Measurements from ENCODE around the gene KIAA0513. TPM values are rescaled to one million over a fixed set of nuclear protein-coding genes. Genes with fewer than 3 reads are reported as not detected.

The KIAA0513 gene
- total RNA-seq, result 1 to 10 TPM; 9.7 to 9.8 TPM

- peak within 1 kb of the TSS; percentile 87 for H3K4me3 Mint-ChIP-seq
- no peaks in the 10 kb centered on the region for H3K36me3 Mint-ChIP-seq (ENCODE audit: low read depth)
- DNase-seq, result peak; percentile 95
- CTCF ChIA-PET, result interaction anchor here (0.9 to 3.7 kb wide), 8 partner anchors 12 to 73 kb away, joined by 3 to 20 read pairs (median 6); partner anchors contain the start of gene ZDHHC7
- H3K9me3 Mint-ChIP-seq, result no peaks in the 10 kb centered on the region
- H3K27me3 Mint-ChIP-seq (ENCODE audit: low read depth), result no peaks in the 10 kb centered on the region
- peaks cover 33% of the 10 kb centered on the region for H3K4me1 Mint-ChIP-seq (ENCODE audit: low read depth)
- H3K27ac Mint-ChIP-seq, result peak within 1 kb of the TSS; percentile 95
- intact Hi-C loops (cut with micrococcal nuclease), result loop anchor here (5.0 to 10.0 kb wide), 3 partner anchors 475 to 857 kb away; no protein-coding TSS in a partner anchor
Measured at GRCh38 chr16:85027349-85027957, at the start of gene KIAA0513. KIAA0513 (plus strand) TSS chr16:85027795; CDS start chr16:85067072, 39,277 bp downstream.

- Mint-ChIP-seq H3K9me3 (no peaks in the 10 kb centered on the region), H3K4me3 (no peak overlapping the region), H3K27ac (no peak overlapping the region), H3K4me1 (ENCODE audit: low read depth) (no peaks in the 10 kb centered on the region), H3K27me3 (ENCODE audit: low read depth) (no peaks in the 10 kb centered on the region), H3K36me3 (ENCODE audit: low read depth) (peaks cover 14% of the 10 kb centered on the region)
- DNase-seq, result no peak
- intact Hi-C loops (cut with micrococcal nuclease), result no loop called here
- CTCF ChIA-PET, result interaction anchor here (0.7 to 1.3 kb wide), 2 partner anchors 8 to 17 kb away, joined by 3 to 5 read pairs; no protein-coding TSS in a partner anchor
Measured at GRCh38 chr16:84979516-84979915, 48.1 kb upstream of the KIAA0513 start.

GRCh38 chr16:84982434-84982833 is 45.2 kb upstream of the KIAA0513 start:
- Mint-ChIP-seq H3K36me3 (ENCODE audit: low read depth) (peaks cover 19% of the 10 kb centered on the region), H3K9me3 (no peaks in the 10 kb centered on the region), H3K4me1 (ENCODE audit: low read depth) (peaks cover 12% of the 10 kb centered on the region), H3K27ac (peak overlapping the region; percentile 62), H3K4me3 (no peak overlapping the region), H3K27me3 (ENCODE audit: low read depth) (no peaks in the 10 kb centered on the region)
- CTCF ChIA-PET, result interaction anchor here (0.6 to 2.1 kb wide), 4 partner anchors 11 to 228 kb away, joined by 3 to 10 read pairs (median 4); no protein-coding TSS in a partner anchor
- DNase-seq, result peak; percentile 14
- intact Hi-C loops (cut with micrococcal nuclease), result no loop called here

GRCh38 chr16:84985079-84986065 is 42.2 kb upstream of the KIAA0513 start:
- Mint-ChIP-seq H3K4me3 (no peak overlapping the region), H3K36me3 (ENCODE audit: low read depth) (peaks cover 26% of the 10 kb centered on the region), H3K9me3 (no peaks in the 10 kb centered on the region), H3K4me1 (ENCODE audit: low read depth) (peaks cover 12% of the 10 kb centered on the region), H3K27ac (peak overlapping the region; percentile 56), H3K27me3 (ENCODE audit: low read depth) (no peaks in the 10 kb centered on the region)
- no peak for DNase-seq
- CTCF ChIA-PET, result no interaction called here
- intact Hi-C loops (cut with micrococcal nuclease), result no loop called here

GRCh38 chr16:84986102-84986501 is 41.5 kb upstream of the KIAA0513 start:
- Mint-ChIP-seq H3K4me1 (ENCODE audit: low read depth) (peaks cover 12% of the 10 kb centered on the region), H3K36me3 (ENCODE audit: low read depth) (peaks cover 19% of the 10 kb centered on the region), H3K27me3 (ENCODE audit: low read depth) (no peaks in the 10 kb centered on the region), H3K27ac (peak overlapping the region; percentile 56), H3K9me3 (no peaks in the 10 kb centered on the region), H3K4me3 (no peak overlapping the region)
- intact Hi-C loops (cut with micrococcal nuclease), result no loop called here
- peak; percentile 45 for DNase-seq
- CTCF ChIA-PET, result no interaction called here

GRCh38 chr16:84986879-84987278 is 40.7 kb upstream of the KIAA0513 start:
- intact Hi-C loops (cut with micrococcal nuclease), result no loop called here
- H3K27me3 Mint-ChIP-seq (ENCODE audit: low read depth), result no peaks in the 10 kb centered on the region
- DNase-seq, result no peak
- H3K36me3 Mint-ChIP-seq (ENCODE audit: low read depth), result peaks cover 19% of the 10 kb centered on the region
- no peak overlapping the region for H3K27ac Mint-ChIP-seq
- H3K4me1 Mint-ChIP-seq (ENCODE audit: low read depth), result peaks cover 12% of the 10 kb centered on the region
- CTCF ChIA-PET, result no interaction called here
- H3K9me3 Mint-ChIP-seq, result no peaks in the 10 kb centered on the region
- no peak overlapping the region for H3K4me3 Mint-ChIP-seq

GRCh38 chr16:84988328-84989080 is 39.1 kb upstream of the KIAA0513 start:
- CTCF ChIA-PET, result no interaction called here
- no peak overlapping the region for H3K4me3 Mint-ChIP-seq

GRCh38 chr16:84989749-84990620 is 37.6 kb upstream of the KIAA0513 start:
- H3K27me3 Mint-ChIP-seq (ENCODE audit: low read depth), result no peaks in the 10 kb centered on the region
- no peak overlapping the region for H3K4me3 Mint-ChIP-seq
- peaks cover 14% of the 10 kb centered on the region for H3K4me1 Mint-ChIP-seq (ENCODE audit: low read depth)
- H3K9me3 Mint-ChIP-seq, result no peaks in the 10 kb centered on the region
- no peak for DNase-seq
- CTCF ChIA-PET, result interaction anchor here (0.6 to 2.2 kb wide), 2 partner anchors 19 to 97 kb away, joined by 3 to 7 read pairs; no protein-coding TSS in a partner anchor
- peaks cover 22% of the 10 kb centered on the region for H3K36me3 Mint-ChIP-seq (ENCODE audit: low read depth)
- intact Hi-C loops (cut with micrococcal nuclease), result no loop called here
- peak overlapping the region; percentile 46 for H3K27ac Mint-ChIP-seq

More at GRCh38 chr16:84988328-84989080, 39.1 kb upstream of the KIAA0513 start:
- no peak for DNase-seq
- H3K9me3 Mint-ChIP-seq, result no peaks in the 10 kb centered on the region
- H3K4me1 Mint-ChIP-seq (ENCODE audit: low read depth), result peaks cover 12% of the 10 kb centered on the region
- peaks cover 19% of the 10 kb centered on the region for H3K36me3 Mint-ChIP-seq (ENCODE audit: low read depth)
- no peak overlapping the region for H3K27ac Mint-ChIP-seq
- intact Hi-C loops (cut with micrococcal nuclease), result no loop called here
- H3K27me3 Mint-ChIP-seq (ENCODE audit: low read depth), result no peaks in the 10 kb centered on the region

- no peak for DNase-seq
- intact Hi-C loops (cut with micrococcal nuclease), result no loop called here
- Mint-ChIP-seq H3K9me3 (no peaks in the 10 kb centered on the region), H3K4me3 (no peak overlapping the region), H3K27me3 (ENCODE audit: low read depth) (no peaks in the 10 kb centered on the region), H3K36me3 (ENCODE audit: low read depth) (peaks cover 28% of the 10 kb centered on the region), H3K27ac (no peak overlapping the region), H3K4me1 (ENCODE audit: low read depth) (peaks cover 16% of the 10 kb centered on the region)
- CTCF ChIA-PET, result interaction anchor here (2.2 kb wide), 1 partner anchor 96 kb away, joined by 7 read pairs; no protein-coding TSS in a partner anchor
Measured at GRCh38 chr16:84990782-84991181, 36.8 kb upstream of the KIAA0513 start.

- Mint-ChIP-seq H3K27me3 (ENCODE audit: low read depth) (no peaks in the 10 kb centered on the region), H3K36me3 (ENCODE audit: low read depth) (peaks cover 22% of the 10 kb centered on the region), H3K4me3 (no peak overlapping the region), H3K9me3 (no peaks in the 10 kb centered on the region), H3K4me1 (ENCODE audit: low read depth) (peaks cover 13% of the 10 kb centered on the region), H3K27ac (no peak overlapping the region)
- CTCF ChIA-PET, result no interaction called here
- intact Hi-C loops (cut with micrococcal nuclease), result no loop called here
- no peak for DNase-seq
Measured at GRCh38 chr16:84992717-84993075, 34.9 kb upstream of the KIAA0513 start.

GRCh38 chr16:84993926-84994325 is 33.7 kb upstream of the KIAA0513 start:
- Mint-ChIP-seq H3K4me3 (no peak overlapping the region), H3K27ac (no peak overlapping the region), H3K9me3 (no peaks in the 10 kb centered on the region), H3K36me3 (ENCODE audit: low read depth) (peaks cover 24% of the 10 kb centered on the region), H3K4me1 (ENCODE audit: low read depth) (peaks cover 15% of the 10 kb centered on the region), H3K27me3 (ENCODE audit: low read depth) (no peaks in the 10 kb centered on the region)
- intact Hi-C loops (cut with micrococcal nuclease), result no loop called here
- CTCF ChIA-PET, result no interaction called here
- no peak for DNase-seq
